Adrenal gland (tissue), 12 donors: Measurements from ENCODE around the gene NAP1L4. TPM values are rescaled to one million over a fixed set of nuclear protein-coding genes. Genes with fewer than 3 reads are reported as not detected.

Experiments used
- DNase-seq, 7 donors: peaks; one replicate each; pipeline ENCODE4 v3.0.0-alpha.2; 2019 to 2020
- H3K27ac ChIP-seq, 5 donors: fragments of 200-600 bp; sonication (generic) in 4 of 5; 1 replicate in 3 of 5; 2 replicates in 2 of 5; pipeline versions ENCODE4 v1.5.1 to v1.8.0; 2016 to 2020; ENCODE audit warnings: mild to moderate bottlenecking in 1 of 5
- H3K27me3 ChIP-seq: fragments of 200-600 bp; 2 replicates; pipeline ENCODE4 v1.8.0; 2021
- H3K36me3 ChIP-seq, 2 donors: fragments of 200-600 bp; replicated peaks in 1 of 2; 1 replicate in 1 of 2; 2 replicates in 1 of 2; pipeline versions ENCODE4 v1.5.1 to v1.8.0; 2018 to 2022
- H3K4me1 ChIP-seq, 2 donors: fragments of 200-600 bp; replicated peaks in 1 of 2; 1 replicate in 1 of 2; 2 replicates in 1 of 2; pipeline versions ENCODE4 v1.5.1 to v1.8.0; 2018 to 2021
- H3K4me3 ChIP-seq, 4 donors: fragments of 200-600 bp; sonication (generic) in 3 of 4; one replicate each; pipeline ENCODE4 v1.5.1; 2016 to 2018
- H3K9me3 ChIP-seq, 3 donors: fragments of 200-600 bp; sonication (generic) in 1 of 3; replicated peaks in 1 of 3; 1 replicate in 2 of 3; 2 replicates in 1 of 3; pipeline versions ENCODE4 v1.5.1 to v1.8.0; 2016 to 2021
- CTCF ChIP-seq, 6 experiments: fragments of 450-650 bp in 4 of 6; fragments of 200-600 bp in 2 of 6; sonication (generic) in 1 of 6; IDR thresholded peaks; 1 replicate in 5 of 6; 2 replicates in 1 of 6; pipeline versions ENCODE4 v1.5.1 to v1.8.0; 2016 to 2021; ENCODE audit warnings: antibody characterized with exemption in 6 of 6, mild to moderate bottlenecking in 2 of 6, moderate library complexity in 1 of 6
- POLR2A ChIP-seq, 2 donors: fragments of 450-650 bp; IDR thresholded peaks; one replicate each; pipeline ENCODE4 v1.6.1; 2017; ENCODE audit warnings: antibody characterized with exemption in 2 of 2, mild to moderate bottlenecking in 2 of 2, moderate library complexity in 1 of 2
- WGBS, 4 donors: extraction: QIAGEN DNeasy Blood & Tissue Kit in 2 of 4; methylation state at CpG; one replicate each; pipeline versions ENCODE4 v1.1.5 to v1.1.7; 2013 to 2017; 5-methylcytosine and 5-hydroxymethylcytosine counted together
- intact Hi-C, 2 donors: fragments of 100-400 bp; cut with DNase I; formaldehyde crosslinking; loops; one replicate each; pipeline versions ENCODE4 v1.14.1 to v1.15.0; 2022 to 2023
- polyA plus RNA-seq, 3 donors: library from polyadenylated mRNA; stranded (reverse); fragments of 200-250 nt in 2 of 3; fragments of 350-450 nt in 1 of 3; fragmentation: Illumina TruSeq in 1 of 3; extraction: RNeasy Lipid Tissue Mini Kit (QIAGEN cat#74804) in 1 of 3; gene quantifications; one replicate each; pipeline ENCODE4 v1.2.3, GENCODE V29; 2013 to 2014
- total RNA-seq, 9 donors: library from RNA; depleted of rRNA in 4 of 9; stranded (reverse); fragments of >200 nt in 4 of 9; fragments of 120-200 nt in 1 of 9; fragmentation: NEBNext Ultra II Directional in 1 of 9; extraction: Animal tissue kit (Norgen Biotek cat#: 25700) in 1 of 9; gene quantifications; one replicate each; pipeline versions ENCODE4 v1.1.0 to v1.2.4, GENCODE V29; 2013 to 2023
- donor health status: healthy with polysubstance abuse.
- donor health status: Bipolar disorder and iron deficiency.
- donor health status: DM: yes; HTN: yes; CAD: no.
- donor health status: DM: no; HTN: no; CAD: no.
- donor health status: DM: no; HTN: no; CAD: no.
- donor health status: DM: yes; HTN: yes; CAD: no.

Gene NAP1L4
- total and polyA plus RNA-seq, 12 donors, result 39.7 to 128 (median 79.9) TPM

GRCh38 chr11:2955906-2956476 is 36.1 kb downstream of the NAP1L4 start:
- WGBS, 4 donors, result 87 to 91% (median 89%) methylated on average over 6 of the region's 6 CpGs
- no peaks in the 10 kb centered on the region for H3K4me1 ChIP-seq
- peaks cover 0 to 90% of the 10 kb centered on the region in 2 donors for H3K36me3 ChIP-seq
- H3K4me3 ChIP-seq, result no peak overlapping the region
- intact Hi-C loops, result no loop called here
- H3K27ac ChIP-seq, result no peak overlapping the region
- no peaks in the 10 kb centered on the region for H3K9me3 ChIP-seq
- no peak for DNase-seq
- no peak for TF ChIP-seq POLR2A (IDR thresholded peaks at IDR 0.05)
- no peak for TF ChIP-seq CTCF (IDR thresholded peaks at IDR 0.05)
- H3K27me3 ChIP-seq, result no peaks in the 10 kb centered on the region

- no peaks in the 10 kb centered on the region for H3K27me3 ChIP-seq
- H3K27ac ChIP-seq, result no peak overlapping the region
- H3K36me3 ChIP-seq, result peaks cover 0 to 94% of the 10 kb centered on the region in 2 donors
- H3K4me3 ChIP-seq, result no peak overlapping the region
- intact Hi-C loops, result no loop called here
- WGBS, 4 donors, result 87 to 94% (median 90%) methylated on average over 6 of the region's 6 CpGs
- no peaks in the 10 kb centered on the region for H3K4me1 ChIP-seq
- H3K9me3 ChIP-seq, result no peaks in the 10 kb centered on the region
- TF ChIP-seq CTCF (IDR thresholded peaks at IDR 0.05) (no peak), POLR2A (IDR thresholded peaks at IDR 0.05) (no peak)
- no peak for DNase-seq
These were observed 37.9 kb downstream of the NAP1L4 start for GRCh38 chr11:2954263-2954662.

- H3K27me3 ChIP-seq, result no peaks in the 10 kb centered on the region
- intact Hi-C loops, result no loop called here
- no peaks in the 10 kb centered on the region for H3K4me1 ChIP-seq
- TF ChIP-seq CTCF (IDR thresholded peaks at IDR 0.05) (no peak), POLR2A (IDR thresholded peaks at IDR 0.05) (no peak)
- H3K4me3 ChIP-seq, result no peak overlapping the region
- H3K9me3 ChIP-seq, result no peaks in the 10 kb centered on the region
- 72 to 81% (median 73%) methylated on average over 6 of the region's 6 CpGs for WGBS, 4 donors
- H3K27ac ChIP-seq, result no peak overlapping the region
- peaks cover 0 to 91% of the 10 kb centered on the region in 2 donors for H3K36me3 ChIP-seq
- DNase-seq, result no peak
These were observed 39.8 kb downstream of the NAP1L4 start for GRCh38 chr11:2952290-2952689.

GRCh38 chr11:2951231-2952110 is 40.7 kb downstream of the NAP1L4 start:
- Histone ChIP-seq H3K4me3 (no peak overlapping the region), H3K27ac (no peak overlapping the region), H3K4me1 (no peaks in the 10 kb centered on the region), H3K27me3 (no peaks in the 10 kb centered on the region), H3K9me3 (no peaks in the 10 kb centered on the region), H3K36me3 (peaks cover 0 to 85% of the 10 kb centered on the region in 2 donors)
- no peak for DNase-seq
- 78 to 87% (median 84%) methylated on average over 9 of the region's 9 CpGs for WGBS, 4 donors
- intact Hi-C loops, result no loop called here
- no peak for TF ChIP-seq POLR2A (IDR thresholded peaks at IDR 0.05)
- TF ChIP-seq CTCF (IDR thresholded peaks at IDR 0.05), result no peak
